ENCODE measurements around the gene DAGLA. TPM values are rescaled to one million over a fixed set of nuclear protein-coding genes. Genes with fewer than 3 reads are reported as not detected.

The DAGLA gene
- total RNA-seq, 1 experiment from 2014 or later, result 9.5 TPM

DNA sequence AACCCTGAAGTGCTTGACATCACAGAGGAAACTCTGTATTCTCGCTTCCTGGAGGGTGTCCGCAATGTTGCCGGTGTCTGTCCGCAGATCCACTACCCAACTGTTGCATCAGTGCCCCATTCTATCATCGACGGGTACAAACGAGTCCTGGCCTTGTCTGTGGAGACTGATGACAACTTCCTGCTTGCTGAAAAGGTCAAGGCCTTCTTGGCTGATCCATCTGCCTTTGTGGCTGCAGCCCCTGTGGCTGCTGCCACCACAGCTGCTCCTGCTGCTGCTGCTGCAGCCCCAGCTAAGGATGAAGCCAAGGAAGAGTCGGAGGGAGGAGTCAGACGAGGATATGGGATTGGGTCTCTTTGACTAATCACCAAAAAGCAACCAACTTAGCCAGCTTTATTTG, 42.9 kb upstream of the DAGLA start:
- CTCF ChIA-PET, result interaction anchor here (0.6 to 2.0 kb wide), 8 partner anchors 39 to 677 kb away, joined by 3 to 20 read pairs (median 4); no protein-coding TSS in a partner anchor
- TF ChIP-seq, protein P1, sequence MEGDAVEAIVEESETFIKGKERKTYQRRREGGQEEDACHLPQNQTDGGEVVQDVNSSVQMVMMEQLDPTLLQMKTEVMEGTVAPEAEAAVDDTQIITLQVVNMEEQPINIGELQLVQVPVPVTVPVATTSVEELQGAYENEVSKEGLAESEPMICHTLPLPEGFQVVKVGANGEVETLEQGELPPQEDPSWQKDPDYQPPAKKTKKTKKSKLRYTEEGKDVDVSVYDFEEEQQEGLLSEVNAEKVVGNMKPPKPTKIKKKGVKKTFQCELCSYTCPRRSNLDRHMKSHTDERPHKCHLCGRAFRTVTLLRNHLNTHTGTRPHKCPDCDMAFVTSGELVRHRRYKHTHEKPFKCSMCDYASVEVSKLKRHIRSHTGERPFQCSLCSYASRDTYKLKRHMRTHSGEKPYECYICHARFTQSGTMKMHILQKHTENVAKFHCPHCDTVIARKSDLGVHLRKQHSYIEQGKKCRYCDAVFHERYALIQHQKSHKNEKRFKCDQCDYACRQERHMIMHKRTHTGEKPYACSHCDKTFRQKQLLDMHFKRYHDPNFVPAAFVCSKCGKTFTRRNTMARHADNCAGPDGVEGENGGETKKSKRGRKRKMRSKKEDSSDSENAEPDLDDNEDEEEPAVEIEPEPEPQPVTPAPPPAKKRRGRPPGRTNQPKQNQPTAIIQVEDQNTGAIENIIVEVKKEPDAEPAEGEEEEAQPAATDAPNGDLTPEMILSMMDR (IDR thresholded peaks at IDR 0.05; ENCODE audit: insufficient read depth in 1 of 2, low read depth in 1 of 2, low read length in 1 of 2, severe bottlenecking in 1 of 2, unreplicated experiment in 1 of 2), result no peak

DNA sequence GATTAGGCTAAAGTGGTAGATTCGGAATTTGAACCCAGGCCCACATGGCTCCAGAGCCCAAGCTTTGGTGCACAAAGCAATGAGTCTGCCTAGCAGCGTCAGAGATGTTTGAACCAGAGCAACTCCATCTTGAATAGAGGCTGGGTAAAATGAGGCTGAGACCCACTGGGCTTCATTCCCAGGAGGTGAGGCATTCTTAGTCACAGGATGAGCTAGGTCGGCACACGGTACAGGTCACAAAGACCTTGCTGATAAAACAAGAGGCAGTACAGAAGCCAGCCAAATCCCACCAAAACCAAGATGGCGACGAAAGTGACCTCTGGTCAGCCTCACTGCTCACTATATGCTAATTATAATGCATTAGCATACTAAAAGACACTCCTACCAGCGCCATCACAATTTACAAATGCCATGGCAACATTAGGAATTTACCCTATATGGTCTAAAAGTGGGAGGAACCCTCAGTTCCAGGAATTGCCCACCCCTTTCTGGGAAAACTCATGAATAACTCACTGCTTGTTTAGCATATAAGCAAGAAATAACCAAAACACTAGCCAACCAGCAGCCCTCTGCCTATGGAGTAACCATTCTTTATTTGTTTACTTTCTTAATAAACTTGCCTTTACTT, 40.3 kb upstream of the DAGLA start:
- H3K9me3 ChIP-seq, result no peaks in the 10 kb centered on the region
- Mint-ChIP-seq H3K36me3 (ENCODE audit: insufficient read depth, unreplicated experiment) (no peaks in the 10 kb centered on the region), H3K27ac (ENCODE audit: unreplicated experiment) (no peak overlapping the region), H3K4me3 (ENCODE audit: unreplicated experiment) (no peak overlapping the region), H3K27me3 (ENCODE audit: insufficient read depth, unreplicated experiment) (no peaks in the 10 kb centered on the region), H3K9me3 (ENCODE audit: unreplicated experiment) (no peaks in the 10 kb centered on the region), H3K4me1 (ENCODE audit: low read depth, unreplicated experiment) (no peaks in the 10 kb centered on the region)
- no peaks in the 10 kb centered on the region for H3K27me3 ChIP-seq (replicated peaks; ENCODE audit: control insufficient read depth, insufficient read depth, low read length)
- CTCF ChIA-PET, result no interaction called here
- POLR2A ChIA-PET, result no interaction called here
- H3K36me3 ChIP-seq (ENCODE audit: control insufficient read depth, insufficient read depth, low read length), result no peaks in the 10 kb centered on the region
- no TSS peak for BruUV-seq (replicated peaks)
- 0 out of 2 replicates have a peak, but pooled peaks cover 4% of the 10 kb centered on the region for H3K4me1 ChIP-seq
- intact Hi-C loops (cut with micrococcal nuclease; ENCODE audit: unreplicated experiment), result no loop called here
- TF ChIP-seq, protein P1 (IDR thresholded peaks at IDR 0.05; ENCODE audit: insufficient read depth in 1 of 2, low read depth in 1 of 2, low read length in 1 of 2, severe bottlenecking in 1 of 2, unreplicated experiment in 1 of 2), result no peak
- no peak overlapping the region for H3K4me3 ChIP-seq (ENCODE audit: low read depth, low read length)
- no peak for DNase-seq

More for the DNA sequence above, 42.9 kb upstream of the DAGLA start:
- no peaks in the 10 kb centered on the region for H3K27me3 Mint-ChIP-seq (ENCODE audit: insufficient read depth, unreplicated experiment)
- POLR2A ChIA-PET, result no interaction called here
- Histone ChIP-seq H3K27me3 (replicated peaks; ENCODE audit: control insufficient read depth, insufficient read depth, low read length) (no peaks in the 10 kb centered on the region), H3K9me3 (no peaks in the 10 kb centered on the region), H3K36me3 (ENCODE audit: control insufficient read depth, insufficient read depth, low read length) (no peaks in the 10 kb centered on the region), H3K4me3 (ENCODE audit: low read depth, low read length) (no peak overlapping the region), H3K4me1 (no peaks in the 10 kb centered on the region)
- DNase-seq, result no peak
- BruUV-seq (replicated peaks), result no TSS peak
- no peak overlapping the region for H3K4me3 Mint-ChIP-seq (ENCODE audit: unreplicated experiment)
- H3K9me3 Mint-ChIP-seq (ENCODE audit: unreplicated experiment), result no peaks in the 10 kb centered on the region
- no peak overlapping the region for H3K27ac Mint-ChIP-seq (ENCODE audit: unreplicated experiment)
- intact Hi-C loops (cut with micrococcal nuclease; ENCODE audit: unreplicated experiment), result no loop called here
- H3K36me3 Mint-ChIP-seq (ENCODE audit: insufficient read depth, unreplicated experiment), result no peaks in the 10 kb centered on the region
- no peaks in the 10 kb centered on the region for H3K4me1 Mint-ChIP-seq (ENCODE audit: low read depth, unreplicated experiment)

DNA sequence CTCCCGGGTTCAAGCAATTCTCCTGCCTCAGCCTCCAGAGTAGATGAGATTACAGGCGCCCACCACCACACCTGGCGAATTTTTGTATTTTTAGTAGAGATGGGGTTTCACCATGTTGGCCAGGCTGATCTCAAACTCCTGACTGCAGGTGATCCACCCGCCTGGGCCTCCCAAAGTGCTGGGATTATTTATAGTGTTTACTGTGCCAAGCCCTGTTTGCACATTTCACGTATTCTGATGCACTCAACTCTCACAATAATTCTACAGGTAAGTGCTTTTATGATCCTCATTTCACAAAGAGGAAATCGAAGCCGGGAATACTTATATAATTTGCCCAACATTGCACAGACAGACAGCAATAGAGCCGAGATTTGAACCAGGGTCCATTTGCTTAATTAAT, 38.0 kb upstream of the DAGLA start:
- Mint-ChIP-seq H3K4me3 (ENCODE audit: unreplicated experiment) (no peak overlapping the region), H3K4me1 (ENCODE audit: low read depth, unreplicated experiment) (no peaks in the 10 kb centered on the region), H3K36me3 (ENCODE audit: insufficient read depth, unreplicated experiment) (no peaks in the 10 kb centered on the region), H3K27ac (ENCODE audit: unreplicated experiment) (no peak overlapping the region), H3K27me3 (ENCODE audit: insufficient read depth, unreplicated experiment) (no peaks in the 10 kb centered on the region), H3K9me3 (ENCODE audit: unreplicated experiment) (no peaks in the 10 kb centered on the region)
- CTCF ChIA-PET, result no interaction called here
- POLR2A ChIA-PET, result no interaction called here
- intact Hi-C loops (cut with micrococcal nuclease; ENCODE audit: unreplicated experiment), result no loop called here
- Histone ChIP-seq H3K4me1 (0 out of 2 replicates have a peak, but pooled peaks cover 4% of the 10 kb centered on the region), H3K9me3 (no peaks in the 10 kb centered on the region), H3K36me3 (ENCODE audit: control insufficient read depth, insufficient read depth, low read length) (no peaks in the 10 kb centered on the region), H3K4me3 (ENCODE audit: low read depth, low read length) (no peak overlapping the region), H3K27me3 (replicated peaks; ENCODE audit: control insufficient read depth, insufficient read depth, low read length) (no peaks in the 10 kb centered on the region)
- TF ChIP-seq, protein P1 (IDR thresholded peaks at IDR 0.05; ENCODE audit: insufficient read depth in 1 of 2, low read depth in 1 of 2, low read length in 1 of 2, severe bottlenecking in 1 of 2, unreplicated experiment in 1 of 2), result no peak
- DNase-seq, result no peak
- no TSS peak for BruUV-seq (replicated peaks)
